Transverse colon (tissue), 4 donors: ENCODE results near the gene NPR1. TPM values are rescaled to one million over a fixed set of nuclear protein-coding genes. Genes with fewer than 3 reads are reported as not detected.

ENCODE experiments used
- DNase-seq: peaks from one replicate; pipeline ENCODE4 v3.0.0-alpha.2; 2019
- H3K27ac ChIP-seq, 4 donors: fragments of 200-600 bp; sonication (generic); 2 replicates each; pipeline ENCODE4 v1.5.1; 2016 to 2018; ENCODE audit warnings: inconsistent platforms in 4 of 4
- H3K27me3 ChIP-seq: fragments of 200-600 bp; sonication (generic); 2 replicates; pipeline ENCODE4 v1.5.1; 2017; ENCODE audit warnings: inconsistent platforms
- H3K36me3 ChIP-seq, 4 donors: fragments of 200-600 bp; sonication (generic); 2 replicates each; pipeline ENCODE4 v1.5.1; 2017 to 2019; ENCODE audit warnings: inconsistent platforms in 4 of 4
- H3K4me1 ChIP-seq, 4 donors: fragments of 200-600 bp; sonication (generic); 2 replicates each; pipeline ENCODE4 v1.5.1; 2017 to 2020; ENCODE audit warnings: inconsistent platforms in 4 of 4
- H3K4me3 ChIP-seq, 4 donors: fragments of 200-600 bp; sonication (generic); 1 replicate in 1 of 4; 2 replicates in 3 of 4; pipeline versions ENCODE4 v1.5.1 to v1.6.1; 2017 to 2019; ENCODE audit warnings: inconsistent platforms in 4 of 4
- H3K9me3 ChIP-seq, 2 donors: fragments of 200-600 bp; sonication (generic); 2 replicates each; pipeline ENCODE4 v1.5.1; 2017 to 2019; ENCODE audit warnings: inconsistent platforms in 2 of 2
- EP300 ChIP-seq: sonication (generic); formaldehyde crosslinking; IDR thresholded peaks from one replicate; pipeline ENCODE4 v1.6.1; 2017; ENCODE audit warnings: antibody characterized with exemption, low read depth
- POLR2A ChIP-seq: fragments of 450-650 bp; IDR thresholded peaks from one replicate; pipeline ENCODE4 v1.6.1; 2016; ENCODE audit warnings: antibody characterized with exemption, mild to moderate bottlenecking, moderate library complexity
- POLR2AphosphoS5 ChIP-seq, 3 donors: sonication (generic); formaldehyde crosslinking; IDR thresholded peaks; one replicate each; pipeline ENCODE4 v1.6.1; 2016; ENCODE audit warnings: antibody characterized with exemption in 3 of 3
- WGBS, 2 donors: methylation state at CpG; one replicate each; pipeline ENCODE4 v1.1.5; 2018; ENCODE audit warnings: low coverage in 1 of 2; 5-methylcytosine and 5-hydroxymethylcytosine counted together
- in situ Hi-C, 4 donors: fragments of 200-750 bp; cut with MboI; loops; one replicate each; pipeline versions ENCODE4 v1.15.0 to v1.15.1; 2017; ENCODE audit warnings: low sequenced_read_pairs in 3 of 4, low pct_ligation_motif_present in 1 of 4, low pct_unique_long_range_greater_than_20kb in 1 of 4
- intact Hi-C: fragments of 100-400 bp; cut with DNase I; formaldehyde crosslinking; loops from one replicate; pipeline ENCODE4 v1.15.1; 2023; ENCODE audit warnings: low total_unique reads
- total RNA-seq, 4 donors: library from RNA; depleted of rRNA; stranded (reverse); fragments of >200 nt; gene quantifications; one replicate each; pipeline ENCODE4 v1.1.0, GENCODE V29; 2016
- TF ChIP-seq, protein P1 (sequence below), 5 experiments: fragments of 200-600 bp in 3 of 5; fragments of 450-650 bp in 2 of 5; sonication (generic) in 3 of 5; IDR thresholded peaks; 1 replicate in 2 of 5; 2 replicates in 3 of 5; pipeline ENCODE4 v1.5.1; 2016 to 2017; ENCODE audit warnings: antibody characterized with exemption in 5 of 5, inconsistent platforms in 3 of 5, mild to moderate bottlenecking in 2 of 5, moderate library complexity in 1 of 5

Gene NPR1
- total RNA-seq, 4 donors from 2014 or later = 9.8 to 25.1 (median 13.4) TPM

DNA sequence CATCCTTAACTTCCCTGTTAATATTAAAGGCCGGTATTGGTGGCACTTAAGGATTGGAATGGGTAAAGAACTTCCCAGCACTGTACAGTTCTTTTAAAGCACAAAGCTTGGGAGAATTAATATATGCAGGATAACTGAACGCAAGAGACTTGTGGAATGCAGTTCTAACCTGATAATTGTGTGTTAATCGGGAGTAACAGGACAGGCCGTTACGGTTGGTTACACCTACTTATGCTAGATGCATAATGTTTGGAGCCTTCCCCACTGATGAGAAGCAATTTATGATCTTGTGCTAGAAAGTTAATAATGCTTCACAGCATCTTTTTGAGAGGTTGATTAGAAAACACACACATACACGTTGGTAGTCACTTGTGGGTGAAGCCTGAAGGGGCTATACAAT lies 37.6 kb upstream of the NPR1 start:
- TF ChIP-seq, protein P1, sequence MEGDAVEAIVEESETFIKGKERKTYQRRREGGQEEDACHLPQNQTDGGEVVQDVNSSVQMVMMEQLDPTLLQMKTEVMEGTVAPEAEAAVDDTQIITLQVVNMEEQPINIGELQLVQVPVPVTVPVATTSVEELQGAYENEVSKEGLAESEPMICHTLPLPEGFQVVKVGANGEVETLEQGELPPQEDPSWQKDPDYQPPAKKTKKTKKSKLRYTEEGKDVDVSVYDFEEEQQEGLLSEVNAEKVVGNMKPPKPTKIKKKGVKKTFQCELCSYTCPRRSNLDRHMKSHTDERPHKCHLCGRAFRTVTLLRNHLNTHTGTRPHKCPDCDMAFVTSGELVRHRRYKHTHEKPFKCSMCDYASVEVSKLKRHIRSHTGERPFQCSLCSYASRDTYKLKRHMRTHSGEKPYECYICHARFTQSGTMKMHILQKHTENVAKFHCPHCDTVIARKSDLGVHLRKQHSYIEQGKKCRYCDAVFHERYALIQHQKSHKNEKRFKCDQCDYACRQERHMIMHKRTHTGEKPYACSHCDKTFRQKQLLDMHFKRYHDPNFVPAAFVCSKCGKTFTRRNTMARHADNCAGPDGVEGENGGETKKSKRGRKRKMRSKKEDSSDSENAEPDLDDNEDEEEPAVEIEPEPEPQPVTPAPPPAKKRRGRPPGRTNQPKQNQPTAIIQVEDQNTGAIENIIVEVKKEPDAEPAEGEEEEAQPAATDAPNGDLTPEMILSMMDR (IDR thresholded peaks at IDR 0.05) = no peak
- no peak for TF ChIP-seq EP300
- no peak for TF ChIP-seq POLR2A
- TF ChIP-seq POLR2AphosphoS5 (IDR thresholded peaks at IDR 0.05) = no peak
- H3K4me3 ChIP-seq = no peak overlapping the region
- no peaks in the 10 kb centered on the region for H3K27me3 ChIP-seq
- in situ Hi-C loops = no loop called here
- intact Hi-C loops = no loop called here
- DNase-seq = no peak
- no peaks in the 10 kb centered on the region for H3K9me3 ChIP-seq
- peaks cover 2 to 29% (median 17%) of the 10 kb centered on the region in 4 donors for H3K4me1 ChIP-seq
- peaks cover 2 to 95% (median 49%) of the 10 kb centered on the region in 4 donors for H3K36me3 ChIP-seq
- WGBS, 2 donors = 68 to 88% methylated on average over 3 to 6 of the region's 6 CpGs
- no peak overlapping the region for H3K27ac ChIP-seq

DNA sequence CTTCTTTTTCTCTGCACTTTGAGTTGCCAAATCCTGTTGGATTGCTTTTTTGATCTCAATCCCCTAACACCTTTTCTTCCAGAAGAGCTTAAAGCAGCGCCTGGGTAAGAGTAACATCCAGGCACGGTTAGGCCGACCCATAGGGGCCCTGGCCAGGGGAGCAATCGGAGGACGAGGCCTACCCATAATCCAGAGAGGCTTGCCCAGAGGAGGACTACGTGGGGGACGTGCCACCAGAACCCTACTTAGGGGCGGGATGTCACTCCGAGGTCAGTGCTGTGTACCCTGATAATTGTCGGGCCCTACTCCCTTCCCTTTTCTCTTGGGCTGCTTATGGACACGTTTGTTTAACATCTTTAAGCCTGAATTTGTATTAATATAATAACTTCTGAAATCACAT lies 36.3 kb upstream of the NPR1 start:
- WGBS, 2 donors = 86 to 93% methylated on average over 3 to 11 of the region's 11 CpGs
- no peak overlapping the region for H3K27ac ChIP-seq
- intact Hi-C loops = no loop called here
- H3K9me3 ChIP-seq = no peaks in the 10 kb centered on the region
- H3K4me3 ChIP-seq = no peak overlapping the region
- H3K27me3 ChIP-seq = no peaks in the 10 kb centered on the region
- peaks cover 2 to 90% (median 43%) of the 10 kb centered on the region in 4 donors for H3K36me3 ChIP-seq
- peaks cover 0 to 16% (median 7%) of the 10 kb centered on the region in 4 donors for H3K4me1 ChIP-seq
- in situ Hi-C loops = no loop called here
- no peak for DNase-seq
- no peak for TF ChIP-seq EP300
- TF ChIP-seq, protein P1 (IDR thresholded peaks at IDR 0.05) = no peak
- TF ChIP-seq POLR2AphosphoS5 (IDR thresholded peaks at IDR 0.05) = no peak
- TF ChIP-seq POLR2A = no peak

DNA sequence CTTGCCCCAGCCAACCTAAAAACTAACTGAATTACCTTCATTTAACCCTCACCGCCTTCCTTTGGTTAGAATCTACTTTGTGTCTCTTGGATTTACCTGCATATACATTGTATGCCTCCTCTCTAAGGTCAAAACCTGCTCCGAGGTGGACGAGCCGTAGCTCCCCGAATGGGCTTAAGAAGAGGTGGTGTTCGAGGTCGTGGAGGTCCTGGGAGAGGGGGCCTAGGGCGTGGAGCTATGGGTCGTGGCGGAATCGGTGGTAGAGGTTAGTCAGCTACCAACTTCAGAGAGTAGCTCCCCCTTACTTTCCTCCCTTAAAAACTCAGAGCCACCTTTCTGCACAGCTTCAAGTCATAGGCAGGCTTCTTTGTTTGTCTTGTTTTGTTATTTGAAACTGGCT lies 35.4 kb upstream of the NPR1 start:
- in situ Hi-C loops (no loop called here), intact Hi-C loops (no loop called here)
- no peaks in the 10 kb centered on the region for H3K27me3 ChIP-seq
- no peak for DNase-seq
- peaks cover 2 to 81% (median 39%) of the 10 kb centered on the region in 4 donors for H3K36me3 ChIP-seq
- H3K4me3 ChIP-seq = no peak overlapping the region
- peaks cover 0 to 8% (median 2%) of the 10 kb centered on the region in 4 donors for H3K4me1 ChIP-seq
- 89 to 100% methylated on average over 1 to 11 of the region's 11 CpGs for WGBS, 2 donors
- TF ChIP-seq, protein P1 (IDR thresholded peaks at IDR 0.05) = no peak
- TF ChIP-seq EP300 (no peak), POLR2A (no peak), POLR2AphosphoS5 (IDR thresholded peaks at IDR 0.05) (no peak)
- H3K9me3 ChIP-seq = no peaks in the 10 kb centered on the region
- no peak overlapping the region for H3K27ac ChIP-seq

DNA sequence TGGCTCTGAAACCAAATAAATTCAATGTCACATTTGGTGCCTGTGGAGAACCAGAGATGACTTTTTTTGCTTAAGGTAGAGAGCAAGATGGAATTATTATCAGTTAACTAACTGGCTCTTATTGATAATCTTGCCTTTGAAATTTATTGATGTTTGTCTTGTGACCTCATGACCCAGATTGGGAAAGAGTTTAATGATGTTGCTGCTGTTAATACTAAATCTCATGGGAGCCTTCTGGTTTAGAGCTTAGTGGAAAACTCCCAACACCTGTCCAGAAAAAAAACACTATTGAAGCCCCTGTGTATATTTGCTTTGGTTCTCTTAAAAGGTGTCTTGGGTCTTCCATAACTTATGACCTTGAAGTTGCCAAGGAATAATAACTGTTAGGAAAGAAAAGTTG lies 34.7 kb upstream of the NPR1 start:
- Histone ChIP-seq H3K4me1 (peaks cover 0 to 5% (median 0%) of the 10 kb centered on the region in 4 donors), H3K27ac (no peak overlapping the region), H3K27me3 (no peaks in the 10 kb centered on the region), H3K9me3 (no peaks in the 10 kb centered on the region), H3K4me3 (no peak overlapping the region), H3K36me3 (peaks cover 2 to 74% (median 35%) of the 10 kb centered on the region in 4 donors)
- TF ChIP-seq POLR2AphosphoS5 (IDR thresholded peaks at IDR 0.05) (no peak), EP300 (no peak)
- intact Hi-C loops (no loop called here), in situ Hi-C loops (no loop called here)
- no peak for DNase-seq
